ENCODE measurements around the gene CCDC92B.

DNA sequence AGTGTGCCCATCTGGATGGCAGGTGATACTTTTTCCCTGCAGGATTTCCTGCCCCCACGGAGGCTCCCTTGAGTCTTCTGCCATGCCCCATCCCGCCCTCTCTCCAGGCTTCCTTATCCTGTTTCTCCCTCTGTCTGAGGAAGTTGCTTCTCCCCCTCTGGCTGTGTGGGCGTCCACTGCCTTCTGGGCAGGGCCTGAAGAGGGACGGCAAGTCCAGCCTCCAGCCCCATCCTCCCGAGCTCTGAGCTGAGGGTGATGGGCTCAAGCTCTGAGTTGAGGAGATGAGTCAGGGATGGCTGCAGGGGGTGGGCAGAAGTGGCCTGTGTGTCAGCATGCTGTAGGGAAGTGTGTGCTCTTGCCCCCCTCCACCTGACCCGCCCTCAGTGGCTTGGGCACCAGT, 32.6 kb upstream of the CCDC92B start:
- TF ChIP-seq, protein P1, sequence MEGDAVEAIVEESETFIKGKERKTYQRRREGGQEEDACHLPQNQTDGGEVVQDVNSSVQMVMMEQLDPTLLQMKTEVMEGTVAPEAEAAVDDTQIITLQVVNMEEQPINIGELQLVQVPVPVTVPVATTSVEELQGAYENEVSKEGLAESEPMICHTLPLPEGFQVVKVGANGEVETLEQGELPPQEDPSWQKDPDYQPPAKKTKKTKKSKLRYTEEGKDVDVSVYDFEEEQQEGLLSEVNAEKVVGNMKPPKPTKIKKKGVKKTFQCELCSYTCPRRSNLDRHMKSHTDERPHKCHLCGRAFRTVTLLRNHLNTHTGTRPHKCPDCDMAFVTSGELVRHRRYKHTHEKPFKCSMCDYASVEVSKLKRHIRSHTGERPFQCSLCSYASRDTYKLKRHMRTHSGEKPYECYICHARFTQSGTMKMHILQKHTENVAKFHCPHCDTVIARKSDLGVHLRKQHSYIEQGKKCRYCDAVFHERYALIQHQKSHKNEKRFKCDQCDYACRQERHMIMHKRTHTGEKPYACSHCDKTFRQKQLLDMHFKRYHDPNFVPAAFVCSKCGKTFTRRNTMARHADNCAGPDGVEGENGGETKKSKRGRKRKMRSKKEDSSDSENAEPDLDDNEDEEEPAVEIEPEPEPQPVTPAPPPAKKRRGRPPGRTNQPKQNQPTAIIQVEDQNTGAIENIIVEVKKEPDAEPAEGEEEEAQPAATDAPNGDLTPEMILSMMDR (IDR thresholded peaks at IDR 0.05; ENCODE audit: low read depth, low read length), result no peak
- TF ChIP-seq EZH2phosphoT487 (IDR thresholded peaks at IDR 0.05; ENCODE audit: low read depth), result no peak

Measured in OCI-LY3 (cell line).